ENCODE data around the gene TYW3.

Gene TYW3

GRCh38 chr1:74732960-74733603 is at the start of gene TYW3, which contains the start of gene CRYZ:
Gene TYW3, plus strand, starts transcription at chr1:74733152. Its CDS starts 93 bp downstream, at chr1:74733245.
Gene CRYZ, minus strand, starts transcription at chr1:74733050. Its CDS starts 8,229 bp downstream, at chr1:74724821.
- peak; percentile 66 for DNase-seq

- DNase-seq: no peak
Measured at GRCh38 chr1:74683656-74684055, 49.3 kb upstream of the TYW3 start.

- DNase-seq: no peak
Measured at GRCh38 chr1:74684301-74684700, 48.7 kb upstream of the TYW3 start.

- no peak for DNase-seq
Measured at GRCh38 chr1:74686928-74687327, 46.0 kb upstream of the TYW3 start.

- no peak for DNase-seq
Measured at GRCh38 chr1:74689621-74690363, 43.2 kb upstream of the TYW3 start.

- no peak for DNase-seq
Measured at GRCh38 chr1:74690364-74690696, 42.6 kb upstream of the TYW3 start.

GRCh38 chr1:74690909-74691308 is 42.0 kb upstream of the TYW3 start:
- DNase-seq: no peak

- DNase-seq: no peak
Measured at GRCh38 chr1:74693473-74693872, 39.5 kb upstream of the TYW3 start.

GRCh38 chr1:74697832-74698231 is 35.1 kb upstream of the TYW3 start:
- no peak for DNase-seq

GRCh38 chr1:74699331-74699730 is 33.6 kb upstream of the TYW3 start:
- DNase-seq: no peak

GRCh38 chr1:74703386-74704182 is 29.4 kb upstream of the TYW3 start:
- no peak for DNase-seq

GRCh38 chr1:74712881-74713280 is 20.1 kb upstream of the TYW3 start:
- no peak for DNase-seq

- DNase-seq: no peak
Measured at GRCh38 chr1:74713849-74714248, 19.1 kb upstream of the TYW3 start.

GRCh38 chr1:74714429-74715235 is 18.3 kb upstream of the TYW3 start:
- DNase-seq: no peak

- no peak for DNase-seq
Measured at GRCh38 chr1:74715236-74715502, 17.8 kb upstream of the TYW3 start.

GRCh38 chr1:74715806-74716205 is 17.1 kb upstream of the TYW3 start:
- no peak for DNase-seq

- DNase-seq: no peak
Measured at GRCh38 chr1:74716822-74717221, 16.1 kb upstream of the TYW3 start.

GRCh38 chr1:74717626-74718025 is 15.3 kb upstream of the TYW3 start:
- DNase-seq: no peak

- DNase-seq: no peak
Measured at GRCh38 chr1:74726063-74726462, 6.9 kb upstream of the TYW3 start.

- no peak for DNase-seq
Measured at GRCh38 chr1:74728736-74729135, 4.2 kb upstream of the TYW3 start.

GRCh38 chr1:74729741-74730478 is 3.0 kb upstream of the TYW3 start:
- no peak for DNase-seq

GRCh38 chr1:74731399-74732052 is 1.4 kb upstream of the TYW3 start:
- no peak for DNase-seq
